ENCODE results near the gene SHANK2.

DNA sequence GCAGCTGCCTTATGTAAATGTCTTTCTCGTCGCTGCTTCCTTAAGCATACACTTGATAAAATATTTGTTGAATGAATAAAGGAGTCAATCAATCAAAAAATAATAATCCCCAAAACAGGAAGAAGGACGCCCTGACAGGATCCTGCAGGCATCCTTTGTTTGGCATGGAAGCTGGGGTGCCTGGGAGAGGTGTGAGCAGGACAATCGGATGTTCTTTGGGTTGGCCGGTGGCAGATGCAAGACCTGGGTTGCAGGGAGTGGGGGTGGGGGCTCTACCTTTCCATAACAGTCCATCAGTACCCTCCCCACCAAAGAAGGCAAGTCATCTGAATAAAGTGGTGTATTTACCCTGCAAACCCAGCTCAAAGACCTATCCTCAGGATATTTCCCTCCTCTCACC is 1.4 kb upstream of the SHANK2 start:
- TF ChIP-seq POLR2AphosphoS5 (IDR thresholded peaks at IDR 0.05; ENCODE audit: low read length) (no peak), CHD2 (IDR thresholded peaks at IDR 0.05; ENCODE audit: borderline replicate concordance, low read depth, low read length) (no peak), SMARCA5 (IDR thresholded peaks at IDR 0.05) (no peak), SUZ12 (IDR thresholded peaks at IDR 0.05; ENCODE audit: unreplicated experiment) (no peak), CEBPB (IDR thresholded peaks at IDR 0.05; ENCODE audit: borderline replicate concordance in 1 of 2, low read depth in 2 of 2, low read length in 2 of 2) (no peak), EGR1 (IDR thresholded peaks at IDR 0.05; ENCODE audit: borderline replicate concordance in 1 of 2, low read depth in 2 of 2, low read length in 2 of 2) (no peak), POLR2A (IDR thresholded peaks at IDR 0.05; ENCODE audit: low read depth, low read length) (no peak), BMI1 (IDR thresholded peaks at IDR 0.05; ENCODE audit: borderline replicate concordance) (no peak), HDAC6 (IDR thresholded peaks at IDR 0.05; ENCODE audit: unreplicated experiment) (no peak)
- TF ChIP-seq, protein P1, sequence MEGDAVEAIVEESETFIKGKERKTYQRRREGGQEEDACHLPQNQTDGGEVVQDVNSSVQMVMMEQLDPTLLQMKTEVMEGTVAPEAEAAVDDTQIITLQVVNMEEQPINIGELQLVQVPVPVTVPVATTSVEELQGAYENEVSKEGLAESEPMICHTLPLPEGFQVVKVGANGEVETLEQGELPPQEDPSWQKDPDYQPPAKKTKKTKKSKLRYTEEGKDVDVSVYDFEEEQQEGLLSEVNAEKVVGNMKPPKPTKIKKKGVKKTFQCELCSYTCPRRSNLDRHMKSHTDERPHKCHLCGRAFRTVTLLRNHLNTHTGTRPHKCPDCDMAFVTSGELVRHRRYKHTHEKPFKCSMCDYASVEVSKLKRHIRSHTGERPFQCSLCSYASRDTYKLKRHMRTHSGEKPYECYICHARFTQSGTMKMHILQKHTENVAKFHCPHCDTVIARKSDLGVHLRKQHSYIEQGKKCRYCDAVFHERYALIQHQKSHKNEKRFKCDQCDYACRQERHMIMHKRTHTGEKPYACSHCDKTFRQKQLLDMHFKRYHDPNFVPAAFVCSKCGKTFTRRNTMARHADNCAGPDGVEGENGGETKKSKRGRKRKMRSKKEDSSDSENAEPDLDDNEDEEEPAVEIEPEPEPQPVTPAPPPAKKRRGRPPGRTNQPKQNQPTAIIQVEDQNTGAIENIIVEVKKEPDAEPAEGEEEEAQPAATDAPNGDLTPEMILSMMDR (IDR thresholded peaks at IDR 0.05 in 2 of 3, conservative IDR thresholded peaks at IDR 0.05 in 1 of 3; ENCODE audit: control insufficient read depth in 2 of 3, extremely low read depth in 1 of 3, insufficient read depth in 1 of 3, low read depth in 3 of 3, low read length in 3 of 3): no peak
- TF ChIP-seq, protein P2, sequence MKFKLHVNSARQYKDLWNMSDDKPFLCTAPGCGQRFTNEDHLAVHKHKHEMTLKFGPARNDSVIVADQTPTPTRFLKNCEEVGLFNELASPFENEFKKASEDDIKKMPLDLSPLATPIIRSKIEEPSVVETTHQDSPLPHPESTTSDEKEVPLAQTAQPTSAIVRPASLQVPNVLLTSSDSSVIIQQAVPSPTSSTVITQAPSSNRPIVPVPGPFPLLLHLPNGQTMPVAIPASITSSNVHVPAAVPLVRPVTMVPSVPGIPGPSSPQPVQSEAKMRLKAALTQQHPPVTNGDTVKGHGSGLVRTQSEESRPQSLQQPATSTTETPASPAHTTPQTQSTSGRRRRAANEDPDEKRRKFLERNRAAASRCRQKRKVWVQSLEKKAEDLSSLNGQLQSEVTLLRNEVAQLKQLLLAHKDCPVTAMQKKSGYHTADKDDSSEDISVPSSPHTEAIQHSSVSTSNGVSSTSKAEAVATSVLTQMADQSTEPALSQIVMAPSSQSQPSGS (IDR thresholded peaks at IDR 0.05; ENCODE audit: low read length): no peak
- TF ChIP-seq, protein P3, sequence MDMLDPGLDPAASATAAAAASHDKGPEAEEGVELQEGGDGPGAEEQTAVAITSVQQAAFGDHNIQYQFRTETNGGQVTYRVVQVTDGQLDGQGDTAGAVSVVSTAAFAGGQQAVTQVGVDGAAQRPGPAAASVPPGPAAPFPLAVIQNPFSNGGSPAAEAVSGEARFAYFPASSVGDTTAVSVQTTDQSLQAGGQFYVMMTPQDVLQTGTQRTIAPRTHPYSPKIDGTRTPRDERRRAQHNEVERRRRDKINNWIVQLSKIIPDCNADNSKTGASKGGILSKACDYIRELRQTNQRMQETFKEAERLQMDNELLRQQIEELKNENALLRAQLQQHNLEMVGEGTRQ (IDR thresholded peaks at IDR 0.05; ENCODE audit: borderline replicate concordance, low read depth, low read length): no peak

Data from GM12878 (cell line).